GM12878 (cell line): ENCODE results near the gene DYSF. TPM values are rescaled to one million over a fixed set of nuclear protein-coding genes. Genes with fewer than 3 reads are reported as not detected.

Source experiments
- ATAC-seq: fragments of 200-7000 bp; cut with Tn5 transposase; 3 replicates; pipeline ENCODE4 v1.9.1; 2020; ENCODE audit warnings: mild to moderate bottlenecking, moderate library complexity
- BruUV-seq: library from RNA; stranded (reverse); fragments of 400-500 nt; replicated peaks from 2 replicates; lab custom pipeline; 2021; lab: Mats Ljungman, UMichigan
- CTCF ChIA-PET: fragments of 300-600 bp; sonication (Branson Sonifier 250); formaldehyde crosslinking; extraction: SDS; loops from one replicate; lab custom pipeline; 2021; ENCODE audit warnings: inconsistent platforms; lab: Yijun Ruan, JAX
- POLR2A ChIA-PET: fragments of 350-600 bp; formaldehyde crosslinking; extraction: SDS; loops from one replicate; lab custom pipeline; 2021; ENCODE audit warnings: inconsistent platforms; lab: Charles Lee
- RAD21 ChIA-PET: fragments of 300-600 bp; sonication (Branson Sonifier 250); formaldehyde crosslinking; loops from one replicate; lab custom pipeline; 2023; ENCODE audit warnings: antibody characterized with exemption; ENCODE audit not compliant: unreplicated experiment; lab: Charles Lee
- SMC1A ChIA-PET: fragments of 300-600 bp; sonication (Branson Sonifier 250); formaldehyde crosslinking; loops from one replicate; lab custom pipeline; 2023; ENCODE audit not compliant: unreplicated experiment, uncharacterized antibody; lab: Charles Lee
- DNase-seq: peaks from one replicate; pipeline ENCODE4 v3.0.0-alpha.2; 2011; ENCODE audit warnings: low read depth, low spot score
- FAIRE-seq: peaks from 3 replicates; lab custom pipeline; 2011; peaks lifted over from hg19 to GRCh38; lab: Jason Lieb, UNC
- H2AFZ ChIP-seq: 2 replicates; pipeline ENCODE4 v1.6.0; 2011; ENCODE audit warnings: low read depth, low read length, control low read depth; ENCODE audit not compliant: control insufficient read depth
- H3K27ac ChIP-seq: 2 replicates; pipeline ENCODE4 v1.5.1; 2011; ENCODE audit warnings: control low read depth; ENCODE audit not compliant: control insufficient read depth, insufficient read depth
- H3K27me3 ChIP-seq, 2 experiments: replicated peaks in 1 of 2; 2 replicates each; pipeline versions ENCODE4 v1.6.0 to v1.6.1; 2011; ENCODE audit warnings: low read length in 1 of 2; ENCODE audit not compliant: control insufficient read depth in 2 of 2, insufficient read depth in 2 of 2
- H3K36me3 ChIP-seq, 2 experiments: 2 replicates each; pipeline ENCODE4 v1.5.1; 2011; ENCODE audit warnings: low read length in 1 of 2; ENCODE audit not compliant: control insufficient read depth in 2 of 2, insufficient read depth in 2 of 2
- H3K4me1 ChIP-seq: 2 replicates; pipeline ENCODE4 v1.6.1; 2011; ENCODE audit warnings: mild to moderate bottlenecking, low read length, moderate library complexity, mixed read lengths; ENCODE audit not compliant: control insufficient read depth, insufficient read depth
- H3K4me2 ChIP-seq: 2 replicates; pipeline ENCODE4 v1.6.0; 2011; ENCODE audit warnings: control low read depth; ENCODE audit not compliant: control insufficient read depth, insufficient read depth
- H3K4me3 ChIP-seq: fragments of 200-600 bp; sonication (generic); 2 replicates; pipeline ENCODE4 v1.5.1; 2016
- H3K79me2 ChIP-seq: 2 replicates; pipeline ENCODE4 v1.6.0; 2011; ENCODE audit warnings: low read length; ENCODE audit not compliant: control insufficient read depth, insufficient read depth
- H3K9ac ChIP-seq: 2 replicates; pipeline ENCODE4 v1.8.0; 2011; ENCODE audit warnings: low read length, control low read depth, mixed read lengths; ENCODE audit not compliant: control insufficient read depth, insufficient read depth
- H3K9me3 ChIP-seq: replicated peaks from 3 replicates; pipeline ENCODE4 v1.5.1; 2011; ENCODE audit warnings: mild to moderate bottlenecking, low read length; ENCODE audit not compliant: control insufficient read depth, insufficient read depth
- H4K20me1 ChIP-seq: 2 replicates; pipeline ENCODE4 v1.6.0; 2011; ENCODE audit not compliant: control insufficient read depth, insufficient read depth
- FOS ChIP-seq: IDR thresholded peaks from 3 replicates; pipeline ENCODE4 v1.6.1; 2011; ENCODE audit warnings: borderline replicate concordance; ENCODE audit not compliant: insufficient read length; ENCODE audit errors: extremely low read depth
- HDAC2 ChIP-seq: fragments of 200-600 bp; sonication (generic); IDR thresholded peaks from 2 replicates; pipeline ENCODE4 v1.6.1; 2017
- HSF1 ChIP-seq: fragments of 150-350 bp; IDR thresholded peaks from 2 replicates; pipeline ENCODE4 v1.6.1; 2014; ENCODE audit warnings: mild to moderate bottlenecking, low read depth, low read length
- IRF3 ChIP-seq: fragments of 450-650 bp; IDR thresholded peaks from 2 replicates; pipeline ENCODE4 v1.6.1; 2014; ENCODE audit warnings: mild to moderate bottlenecking
- IRF4 ChIP-seq: IDR thresholded peaks from 2 replicates; pipeline ENCODE4 v1.6.1; 2011; ENCODE audit warnings: low read depth, low read length
- NFYB ChIP-seq: IDR thresholded peaks from 2 replicates; pipeline ENCODE4 v1.6.1; 2011; ENCODE audit warnings: low read depth, mild to moderate bottlenecking, low read length, improper control_type of control experiment, moderate library complexity; ENCODE audit not compliant: insufficient read depth
- PKNOX1 ChIP-seq: fragments of 450-650 bp; IDR thresholded peaks from 2 replicates; pipeline ENCODE4 v1.6.1; 2016; ENCODE audit warnings: mild to moderate bottlenecking
- RAD51 ChIP-seq: fragments of 450-650 bp; IDR thresholded peaks from 2 replicates; pipeline ENCODE4 v1.6.1; 2016; ENCODE audit warnings: moderate library complexity, mild to moderate bottlenecking, inconsistent platforms
- RFX5 ChIP-seq: IDR thresholded peaks from 2 replicates; pipeline ENCODE4 v1.6.1; 2011; ENCODE audit warnings: low read depth, low read length, improper control_type of control experiment
- SP1 ChIP-seq: IDR thresholded peaks from one replicate; pipeline ENCODE4 v1.6.1; 2011; ENCODE audit warnings: low read depth, low read length
- TARDBP ChIP-seq: IDR thresholded peaks from 2 replicates; pipeline ENCODE4 v1.6.1; 2016; ENCODE audit warnings: borderline replicate concordance
- ZBTB33 ChIP-seq: fragments of 450-650 bp; IDR thresholded peaks from 2 replicates; pipeline ENCODE4 v1.6.1; 2017; ENCODE audit warnings: mild to moderate bottlenecking
- ZBTB40 ChIP-seq: fragments of 450-650 bp; IDR thresholded peaks from 2 replicates; pipeline ENCODE4 v1.6.1; 2016; ENCODE audit warnings: mild to moderate bottlenecking, moderate library complexity, borderline replicate concordance
- ZNF24 ChIP-seq: fragments of 450-650 bp; IDR thresholded peaks from 2 replicates; pipeline ENCODE4 v1.6.1; 2017; ENCODE audit warnings: antibody characterized with exemption, mild to moderate bottlenecking
- WGBS: methylation state at CpG from one replicate; pipeline ENCODE4 v1.1.6; 2016; ENCODE audit warnings: low lambda C conversion rate; ENCODE audit not compliant: insufficient replicate concordance, insufficient coverage; ENCODE audit errors: missing lambda C conversion rate; 5-methylcytosine and 5-hydroxymethylcytosine counted together
- in situ Hi-C: fragments of 300-500 bp; cut with MboI; formaldehyde crosslinking; loops from 9 replicates; pipeline ENCODE4 v1.14.3; 2018; ENCODE audit warnings: mixed read lengths
- intact Hi-C: fragments of 100-400 bp; cut with micrococcal nuclease; formaldehyde crosslinking; loops from one replicate; pipeline ENCODE4 v1.14.2; 2022; ENCODE audit not compliant: unreplicated experiment
- polyA plus RNA-seq, 11 experiments: library from polyadenylated mRNA; depleted of rRNA in 4 of 11; unstranded in 6 of 11; stranded (reverse) in 5 of 11; fragments of >200 nt; fragmentation: Nextera tagmentation in 4 of 11; fragmentation: Illumina TruSeq in 1 of 11; extraction: Ambion mirVana in 4 of 11; extraction: Trizol in 1 of 11; gene quantifications; 1 replicate in 1 of 11; 2 replicates in 10 of 11; pipeline versions ENCODE4 v1.2.1 to v1.2.3, GENCODE V29; 2011 to 2016; ENCODE audit warnings: inconsistent platforms in 2 of 11, missing spikeins in 2 of 11, low read depth in 1 of 11
- total RNA-seq, 4 experiments: library from RNA; depleted of rRNA in 3 of 4; stranded (reverse); fragments of >200 nt in 3 of 4; fragmentation: Illumina TruSeq in 1 of 4; extraction: Trizol in 1 of 4; gene quantifications; 2 replicates each; pipeline versions ENCODE4 v1.2.1 to v1.2.3, GENCODE V29; 2013 to 2021

The DYSF gene
- total and polyA plus RNA-seq, 10 of the 15 experiments (the other 5 are each of a cell fraction or from before 2014, with no cell fraction given): under 0.01 to 0.15 (median 0.03) TPM; not detected in 7

GRCh38 chr2:71600555-71600954 lies 147.2 kb downstream of the DYSF start:
- H3K4me2 ChIP-seq: no peak overlapping the region
- no peaks in the 10 kb centered on the region for H3K9me3 ChIP-seq
- intact Hi-C loops: no loop called here
- no peaks in the 10 kb centered on the region; the same call in 1 of the 2 replicates for H4K20me1 ChIP-seq
- no peaks in the 10 kb centered on the region for H3K36me3 ChIP-seq
- DNase-seq (no peak), ATAC-seq (no peak), FAIRE-seq (no peak)
- BruUV-seq: no TSS peak
- H3K4me1 ChIP-seq: peaks cover 4% of the 10 kb centered on the region
- ChIA-PET SMC1A (no interaction called here), POLR2A (no interaction called here), CTCF (interaction anchor here (1.1 kb wide), 1 partner anchor 297 kb away, joined by 3 read pairs; no protein-coding TSS in a partner anchor), RAD21 (no interaction called here)
- no peaks in the 10 kb centered on the region; a peak in 2 of 4 replicates for H3K27me3 ChIP-seq
- H3K4me3 ChIP-seq: no peak overlapping the region
- H2AFZ ChIP-seq: no peak overlapping the region
- in situ Hi-C loops: no loop called here
- H3K79me2 ChIP-seq: no peaks in the 10 kb centered on the region
- no peak overlapping the region for H3K27ac ChIP-seq
- no peak overlapping the region for H3K9ac ChIP-seq
- 14% methylated on average over 9 of the region's 9 CpGs for WGBS
- TF ChIP-seq HDAC2 (no peak), NFYB (no peak), IRF3 (no peak), TARDBP (no peak), SP1 (no peak), RFX5 (no peak), ZNF24 (no peak), ZBTB33 (no peak), ZBTB40 (no peak), FOS (no peak), RAD51 (no peak), IRF4 (no peak), HSF1 (no peak), PKNOX1 (no peak)
